ENCODE data around the gene ADNP2.

Gene ADNP2

DNA sequence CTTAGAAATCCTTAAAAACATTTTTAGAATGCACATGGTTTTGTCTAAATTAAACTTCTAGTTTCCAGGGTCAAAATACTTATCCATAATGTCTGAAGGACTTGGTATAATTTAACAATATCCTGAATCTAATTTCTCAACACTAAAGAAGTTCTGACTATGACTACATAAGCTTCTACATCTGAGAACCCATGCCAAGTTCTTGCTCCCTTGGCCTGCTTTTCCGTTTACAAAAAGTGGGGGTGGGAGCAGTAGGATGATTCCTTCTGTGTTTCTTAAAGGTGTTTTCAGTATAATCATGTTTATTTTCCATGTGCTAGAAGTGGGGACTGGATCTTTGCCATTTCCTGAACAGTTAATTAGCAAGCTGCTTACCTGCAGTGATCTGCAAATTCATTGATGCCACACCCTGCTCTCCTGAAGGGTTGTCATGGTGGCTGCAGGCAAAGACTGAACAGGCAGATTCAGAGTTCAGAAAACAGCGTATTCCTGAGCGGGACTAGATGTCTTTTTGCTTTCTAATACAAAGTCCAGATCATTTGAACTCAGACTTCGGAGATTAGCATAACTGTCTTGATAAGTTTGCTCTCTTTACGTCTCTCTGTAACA is 36.2 kb downstream of the ADNP2 start:
- TF ChIP-seq, protein P1, sequence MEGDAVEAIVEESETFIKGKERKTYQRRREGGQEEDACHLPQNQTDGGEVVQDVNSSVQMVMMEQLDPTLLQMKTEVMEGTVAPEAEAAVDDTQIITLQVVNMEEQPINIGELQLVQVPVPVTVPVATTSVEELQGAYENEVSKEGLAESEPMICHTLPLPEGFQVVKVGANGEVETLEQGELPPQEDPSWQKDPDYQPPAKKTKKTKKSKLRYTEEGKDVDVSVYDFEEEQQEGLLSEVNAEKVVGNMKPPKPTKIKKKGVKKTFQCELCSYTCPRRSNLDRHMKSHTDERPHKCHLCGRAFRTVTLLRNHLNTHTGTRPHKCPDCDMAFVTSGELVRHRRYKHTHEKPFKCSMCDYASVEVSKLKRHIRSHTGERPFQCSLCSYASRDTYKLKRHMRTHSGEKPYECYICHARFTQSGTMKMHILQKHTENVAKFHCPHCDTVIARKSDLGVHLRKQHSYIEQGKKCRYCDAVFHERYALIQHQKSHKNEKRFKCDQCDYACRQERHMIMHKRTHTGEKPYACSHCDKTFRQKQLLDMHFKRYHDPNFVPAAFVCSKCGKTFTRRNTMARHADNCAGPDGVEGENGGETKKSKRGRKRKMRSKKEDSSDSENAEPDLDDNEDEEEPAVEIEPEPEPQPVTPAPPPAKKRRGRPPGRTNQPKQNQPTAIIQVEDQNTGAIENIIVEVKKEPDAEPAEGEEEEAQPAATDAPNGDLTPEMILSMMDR (IDR thresholded peaks at IDR 0.05; ENCODE audit: insufficient read depth, low read length, missing control alignments) = no peak
- ChIA-PET POLR2A (no interaction called here), CTCF (interaction anchor here (1.3 to 5.9 kb wide), 3 partner anchors 10 to 26 kb away, joined by 3 to 68 read pairs (median 5); no protein-coding TSS in a partner anchor)
- DNase-seq (ENCODE audit: low read depth, low spot score) = no peak
- no peak overlapping the region for H3K4me3 ChIP-seq (ENCODE audit: low read depth, low read length)

DNA sequence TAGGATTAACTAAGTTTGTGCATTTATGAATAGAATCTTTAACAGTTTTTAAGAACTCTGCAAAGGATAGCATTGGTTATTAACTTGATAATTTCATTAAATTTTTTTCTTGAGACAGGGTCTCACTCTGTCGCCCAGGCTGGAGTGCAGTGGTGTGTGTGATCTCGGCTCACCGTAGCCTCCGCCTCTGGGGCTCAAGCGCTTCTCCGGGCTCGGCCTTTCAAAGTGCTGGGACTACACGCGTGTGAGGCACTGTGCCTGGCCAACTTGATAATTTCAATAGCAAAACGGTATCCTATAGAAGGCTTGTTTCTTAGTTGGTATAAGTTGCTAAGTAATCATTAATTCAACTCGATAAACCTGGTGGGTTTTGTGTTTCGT is 38.0 kb downstream of the ADNP2 start:
- peak overlapping the region; percentile 75 for H3K4me3 ChIP-seq (ENCODE audit: low read depth, low read length)
- ChIA-PET CTCF (interaction anchor here (1.3 to 5.9 kb wide), 2 partner anchors 11 to 766 kb away, joined by 4 to 68 read pairs; no protein-coding TSS in a partner anchor), POLR2A (no interaction called here)
- TF ChIP-seq, protein P1 (IDR thresholded peaks at IDR 0.05; ENCODE audit: insufficient read depth, low read length, missing control alignments) = no peak
- no peak for DNase-seq (ENCODE audit: low read depth, low spot score)

DNA sequence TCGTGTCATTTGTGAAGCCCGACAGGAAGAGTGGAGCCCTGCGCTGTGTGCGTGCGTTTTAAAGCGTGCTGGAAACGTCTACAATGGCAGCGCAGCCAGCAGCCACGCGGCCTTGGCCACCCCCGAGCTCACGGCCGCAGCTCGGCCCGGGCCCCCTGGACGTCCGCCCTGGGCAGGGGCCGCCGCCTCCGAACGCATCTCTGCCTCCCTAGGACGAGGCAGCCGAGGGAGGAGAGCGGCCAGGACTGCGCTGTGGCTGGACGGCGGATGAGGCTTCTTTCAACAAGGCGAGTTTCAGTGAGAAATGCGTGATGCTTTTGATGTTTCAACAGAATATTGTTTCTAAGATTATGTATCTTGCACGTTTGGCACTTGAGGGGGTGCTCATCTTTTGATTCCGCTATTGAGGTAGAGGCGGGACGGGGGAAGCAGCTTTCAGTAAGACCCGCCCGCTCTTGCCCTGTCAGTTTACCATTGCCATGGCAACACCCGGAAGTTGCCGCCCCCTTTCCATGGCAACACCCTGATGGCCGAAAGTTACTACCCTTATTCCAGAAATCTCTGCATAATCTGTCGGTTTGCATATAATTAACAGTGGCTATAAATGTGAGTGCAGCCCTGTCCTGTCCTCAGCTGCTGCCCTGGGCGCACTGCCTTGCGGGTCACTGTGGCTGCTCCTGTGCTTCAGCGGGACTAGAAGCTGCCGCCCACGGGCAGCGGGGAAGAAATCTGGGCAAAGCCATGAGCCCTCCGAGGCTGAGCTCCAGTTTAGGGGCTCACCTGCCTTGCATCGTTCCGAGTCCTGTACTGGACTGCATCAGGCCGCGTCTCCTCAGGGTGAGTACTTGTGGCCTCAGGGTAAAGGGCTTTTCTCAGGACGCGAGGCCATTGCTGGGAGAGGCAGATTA is 38.6 kb downstream of the ADNP2 start:
- ChIA-PET CTCF (interaction anchor here (0.8 to 5.9 kb wide), 4 partner anchors 10 to 767 kb away, joined by 3 to 68 read pairs (median 4); no protein-coding TSS in a partner anchor), POLR2A (no interaction called here)
- TF ChIP-seq, protein P1 (IDR thresholded peaks at IDR 0.05; ENCODE audit: insufficient read depth, low read length, missing control alignments) = no peak
- peak; percentile 26 for DNase-seq (ENCODE audit: low read depth, low spot score)
- peak overlapping the region; percentile 75 for H3K4me3 ChIP-seq (ENCODE audit: low read depth, low read length)

DNA sequence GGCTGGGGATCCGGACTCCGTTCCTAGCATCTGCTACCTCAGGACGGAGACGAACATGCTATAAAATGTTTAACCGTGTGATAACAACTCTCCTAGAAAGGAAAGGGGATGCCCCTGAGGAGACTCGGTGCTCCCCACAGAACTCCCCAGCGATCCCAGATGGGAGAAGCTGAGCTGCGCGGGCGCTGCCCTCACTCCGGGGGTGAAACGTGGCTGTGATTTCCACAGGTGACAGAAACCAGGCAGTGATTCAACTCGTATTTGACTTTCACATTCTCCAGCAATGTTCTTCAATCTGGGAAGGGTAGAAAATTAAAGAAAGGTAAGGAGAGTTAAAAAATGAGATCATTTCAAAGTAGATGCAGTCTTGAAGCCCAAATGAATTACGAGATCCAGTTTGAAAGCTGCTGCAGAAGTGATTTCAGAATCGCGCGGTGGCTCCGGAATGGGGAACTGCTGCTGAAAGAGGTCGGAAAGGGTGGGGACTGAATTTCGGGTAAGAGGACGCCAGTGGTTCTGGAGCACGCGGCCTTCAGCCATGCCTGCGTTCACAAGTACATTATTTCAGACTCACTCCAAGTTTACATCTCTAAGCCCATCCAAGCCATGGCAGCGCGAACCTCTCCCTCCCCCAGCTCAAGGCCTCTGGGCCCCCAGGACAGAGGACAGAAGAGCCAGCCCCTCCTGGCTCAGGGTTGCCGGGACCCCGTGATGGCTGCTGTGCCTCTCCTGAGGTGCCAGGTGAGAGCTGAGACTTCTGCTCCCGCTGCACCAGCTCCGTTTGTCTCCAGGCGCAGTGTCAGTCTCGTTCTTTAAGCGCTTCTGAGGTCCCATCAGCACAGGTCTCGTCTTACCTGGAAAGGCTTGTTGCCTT is 39.5 kb downstream of the ADNP2 start:
- peak overlapping the region; percentile 75 for H3K4me3 ChIP-seq (ENCODE audit: low read depth, low read length)
- TF ChIP-seq, protein P1 (IDR thresholded peaks at IDR 0.05; ENCODE audit: insufficient read depth, low read length, missing control alignments) = no peak
- CTCF ChIA-PET = interaction anchor here (0.8 to 5.9 kb wide), 4 partner anchors 9 to 767 kb away, joined by 3 to 68 read pairs (median 4); no protein-coding TSS in a partner anchor
- POLR2A ChIA-PET = no interaction called here
- no peak for DNase-seq (ENCODE audit: low read depth, low spot score)

DNA sequence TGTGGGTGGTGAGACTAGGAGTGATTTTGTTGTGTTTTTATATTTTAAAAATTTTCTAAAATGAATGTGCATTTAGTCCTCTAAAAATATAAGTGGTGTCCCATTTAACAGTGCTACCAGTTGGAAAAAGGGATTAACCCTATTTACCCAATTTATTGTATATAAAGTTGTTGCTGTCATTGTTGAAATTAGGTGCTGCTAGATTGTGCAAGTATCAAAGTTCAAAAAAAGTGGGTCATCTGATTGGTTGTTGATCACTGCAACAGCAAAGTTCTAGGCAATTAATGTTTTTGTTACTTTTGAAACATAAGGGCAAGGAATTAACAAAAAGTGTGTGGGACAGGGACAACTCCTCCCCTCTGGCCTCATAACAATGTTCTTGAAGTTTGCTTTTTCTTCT is 40.6 kb downstream of the ADNP2 start:
- H3K4me3 ChIP-seq (ENCODE audit: low read depth, low read length) = no peak overlapping the region
- ChIA-PET CTCF (no interaction called here), POLR2A (no interaction called here)
- TF ChIP-seq, protein P1 (IDR thresholded peaks at IDR 0.05; ENCODE audit: insufficient read depth, low read length, missing control alignments) = no peak
- no peak for DNase-seq (ENCODE audit: low read depth, low spot score)
